ENCODE data around the gene SNRPD1.

- TF ChIP-seq SUZ12 (IDR thresholded peaks at IDR 0.05) (no peak), ELF4 (IDR thresholded peaks at IDR 0.05) (no peak), FOXK2 (IDR thresholded peaks at IDR 0.05) (no peak), PKNOX1 (IDR thresholded peaks at IDR 0.05) (no peak), SP1 (IDR thresholded peaks at IDR 0.05) (no peak), FOXA1 (IDR thresholded peaks at IDR 0.05) (no peak), TARDBP (IDR thresholded peaks at IDR 0.05) (no peak)
These were observed 12.3 kb upstream of the SNRPD1 start for GRCh38 chr18:21599585-21600525.
